Hematopoietic multipotent progenitor cell (in vitro differentiated cells): ENCODE results near the gene ATAT1. TPM values are rescaled to one million over a fixed set of nuclear protein-coding genes. Genes with fewer than 3 reads are reported as not detected.

ENCODE experiments used
- DNase-seq, 3 donors: peaks; one replicate each; pipeline ENCODE4 v3.0.0-alpha.2; 2011 to 2015; ENCODE audit warnings: low read depth in 2 of 3, low spot score in 2 of 3
- total RNA-seq: library from RNA; depleted of rRNA; stranded (reverse); fragments of >200 nt; gene quantifications from one replicate; pipeline ENCODE4 v1.2.3, GENCODE V29; 2012

ATAT1 gene
- total RNA-seq, 1 donor, result 11.0 TPM

GRCh38 chr6:30612687-30613248 lies 13.9 kb upstream of the ATAT1 start:
- DNase-seq, result no peak

GRCh38 chr6:30613251-30614043 lies 13.2 kb upstream of the ATAT1 start:
- DNase-seq, result no peak

- no peak for DNase-seq
Measured at GRCh38 chr6:30614044-30614842, 12.4 kb upstream of the ATAT1 start.

GRCh38 chr6:30614843-30615218 lies 11.8 kb upstream of the ATAT1 start:
- DNase-seq, result peak; percentile 75 to 99 (median 95)

- DNase-seq, result peak; percentile 28 to 92 (median 67)
Measured at GRCh38 chr6:30615219-30615957, 11.3 kb upstream of the ATAT1 start.

- DNase-seq, result peak in 2 of 3 donors; percentile 28 to 75
Measured at GRCh38 chr6:30615958-30616810, 10.5 kb upstream of the ATAT1 start.

- peak in 2 of 3 donors; percentile 100 for DNase-seq
Measured at GRCh38 chr6:30616811-30617564, 9.7 kb upstream of the ATAT1 start, which contains the start of gene PPP1R10. Gene PPP1R10, minus strand, starts transcription at chr6:30617243. Its CDS starts 7,299 bp downstream, at chr6:30609944.

- DNase-seq, result peak; percentile 98 to 99 (median 99)
Measured at GRCh38 chr6:30617565-30618269, 9.0 kb upstream of the ATAT1 start, which contains the start of gene MRPS18B. Gene MRPS18B, plus strand, starts transcription at chr6:30617840. Its CDS starts 26 bp downstream, at chr6:30617866.

- no peak for DNase-seq
Measured at GRCh38 chr6:30618270-30618797, 8.3 kb upstream of the ATAT1 start.

- no peak for DNase-seq
Measured at GRCh38 chr6:30619561-30619960, 7.1 kb upstream of the ATAT1 start.

- DNase-seq, result no peak
Measured at GRCh38 chr6:30625511-30625910, 1.2 kb upstream of the ATAT1 start.

- no peak for DNase-seq
Measured at GRCh38 chr6:30635834-30636233, 9.2 kb downstream of the ATAT1 start.

- DNase-seq, result peak in 1 of 3 donors; percentile 56
Measured at GRCh38 chr6:30640481-30640880, 13.8 kb downstream of the ATAT1 start.

GRCh38 chr6:30641048-30641447 lies 14.4 kb downstream of the ATAT1 start:
- peak in 1 of 3 donors; percentile 52 for DNase-seq

- DNase-seq, result no peak
Measured at GRCh38 chr6:30643656-30644055, 17.0 kb downstream of the ATAT1 start.

- no peak for DNase-seq
Measured at GRCh38 chr6:30644769-30645168, 18.1 kb downstream of the ATAT1 start.

- DNase-seq, result no peak
Measured at GRCh38 chr6:30645989-30646388, 19.3 kb downstream of the ATAT1 start.
